NCI-H1930 (cell line): Measurements from ENCODE around the gene PLCL2.
"Not testable (repeated sequence)": the region's sequence is repeated elsewhere in the genome, so short reads cannot be mapped to it uniquely, and the experiment has no call there.

ENCODE experiments used
- DNase-seq, 2 experiments: peaks; one replicate each; lab custom pipeline; 2025; lab: John Stamatoyannopoulos, UW

The PLCL2 gene

DNA sequence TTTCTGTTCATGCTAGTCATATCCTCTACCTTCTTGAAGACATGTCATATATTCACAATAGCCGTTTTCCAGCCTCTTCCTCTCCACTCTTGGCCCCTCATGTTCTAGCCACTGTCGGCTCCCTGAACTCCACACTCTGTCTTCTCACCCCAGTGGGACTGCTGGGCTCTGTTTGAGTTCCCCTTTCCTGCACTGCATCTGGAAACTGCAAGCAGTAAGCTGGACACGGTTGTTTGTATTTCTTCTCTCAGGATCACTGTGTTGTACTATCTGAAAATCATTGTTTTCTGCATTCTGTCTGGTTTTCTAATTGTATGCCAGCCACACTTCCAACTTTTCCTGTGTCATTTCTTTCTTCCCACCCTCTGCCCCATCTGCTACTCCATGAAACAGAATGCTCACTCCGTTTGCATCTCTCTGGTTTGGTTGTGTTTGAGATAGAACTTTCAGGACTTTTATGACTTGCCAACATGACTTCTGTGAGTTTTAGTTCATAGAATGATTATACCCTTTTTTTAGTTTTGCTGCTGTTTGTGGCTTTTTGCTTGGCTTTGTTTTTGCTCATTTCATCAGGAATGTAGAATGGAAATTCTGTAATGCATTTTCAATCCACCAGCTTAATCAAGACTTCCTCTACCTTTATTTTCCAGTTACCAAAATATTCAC, 192.3 kb downstream of the PLCL2 start:
- DNase-seq: no peak

DNA sequence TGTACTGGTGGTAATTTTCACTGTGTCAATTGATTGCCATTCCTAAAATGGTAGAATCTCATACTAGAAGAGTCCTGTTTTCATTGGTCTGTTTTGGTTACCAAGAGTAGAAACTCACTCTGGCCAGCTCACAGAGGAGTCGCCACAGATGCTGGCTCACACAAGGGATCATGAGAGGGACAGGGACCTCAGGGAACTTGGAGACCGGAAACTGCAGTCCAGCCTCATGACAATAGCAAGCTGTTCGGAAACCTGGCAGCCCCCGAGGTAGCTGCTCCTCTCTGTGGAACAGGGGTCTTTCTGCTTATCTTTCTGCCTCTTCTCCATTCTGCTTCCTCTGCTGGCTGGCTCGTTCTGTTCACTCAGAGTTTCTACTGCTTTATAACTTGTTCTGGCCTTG, 192.9 kb downstream of the PLCL2 start:
- DNase-seq: no peak

DNA sequence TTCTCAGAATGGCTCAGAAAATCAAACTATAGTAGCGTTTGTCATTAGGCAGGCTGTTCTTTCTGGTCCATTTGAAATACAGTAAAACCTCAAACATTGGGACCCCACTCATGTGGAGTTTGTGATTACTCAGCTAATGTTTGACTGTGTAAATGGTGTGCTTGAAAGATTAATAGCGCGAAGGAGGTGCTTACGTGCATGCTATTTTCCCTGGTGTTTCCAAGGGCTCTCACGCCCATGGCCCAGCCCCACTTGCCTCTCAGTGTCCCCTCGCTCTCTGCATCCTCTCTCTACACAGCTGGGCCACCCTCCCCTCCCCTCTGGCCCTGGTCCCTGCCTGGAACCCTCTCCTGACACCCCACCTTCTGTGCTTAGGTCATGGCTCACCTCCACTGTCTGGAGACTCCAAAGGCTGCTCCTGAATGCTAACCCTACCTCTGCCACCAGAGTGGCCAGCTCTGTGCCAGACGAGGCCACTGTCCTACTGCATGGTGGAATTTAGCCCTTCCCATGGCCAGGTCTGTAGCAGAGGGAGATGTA, 194.2 kb downstream of the PLCL2 start:
- no peak for DNase-seq

DNA sequence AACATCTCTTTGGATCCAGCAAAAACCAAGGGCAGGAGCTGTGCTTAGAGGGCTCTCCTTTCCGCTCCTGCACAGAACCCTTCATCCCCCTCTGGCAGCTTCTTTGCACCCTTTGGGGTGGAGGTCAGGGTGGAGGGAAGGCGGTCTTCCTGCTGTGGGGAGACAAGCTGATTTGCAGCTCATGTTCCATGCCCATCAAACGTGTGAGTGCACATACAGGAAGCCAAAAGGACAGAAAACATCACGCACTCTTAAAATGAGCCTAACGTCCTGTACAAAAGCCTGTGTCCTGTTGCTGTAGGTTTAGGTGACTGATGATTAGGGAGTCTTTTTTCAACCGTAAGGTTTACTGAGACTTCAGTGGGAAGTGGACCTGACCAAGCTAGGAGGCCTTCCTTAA, 195.2 kb downstream of the PLCL2 start:
- no peak for DNase-seq

DNA sequence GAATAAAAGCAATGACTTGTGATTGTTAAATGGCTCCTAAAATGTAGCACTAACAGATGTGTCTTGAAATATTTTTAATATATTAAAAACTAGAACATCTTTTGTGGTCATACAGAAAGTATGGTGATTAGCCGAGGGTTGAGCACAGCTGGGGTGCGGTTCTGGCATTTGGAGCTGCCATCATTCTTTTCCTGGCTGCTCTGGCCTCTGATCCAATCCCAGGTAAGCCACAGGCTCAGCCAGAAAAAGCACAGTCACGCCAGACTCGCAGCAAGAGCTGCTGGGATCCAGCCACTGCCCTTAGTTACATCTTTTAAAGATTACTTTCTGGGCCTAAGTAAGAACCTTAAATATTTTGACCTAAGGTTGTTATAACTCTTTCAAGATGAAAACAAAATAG, 196.8 kb downstream of the PLCL2 start:
- DNase-seq: no peak

DNA sequence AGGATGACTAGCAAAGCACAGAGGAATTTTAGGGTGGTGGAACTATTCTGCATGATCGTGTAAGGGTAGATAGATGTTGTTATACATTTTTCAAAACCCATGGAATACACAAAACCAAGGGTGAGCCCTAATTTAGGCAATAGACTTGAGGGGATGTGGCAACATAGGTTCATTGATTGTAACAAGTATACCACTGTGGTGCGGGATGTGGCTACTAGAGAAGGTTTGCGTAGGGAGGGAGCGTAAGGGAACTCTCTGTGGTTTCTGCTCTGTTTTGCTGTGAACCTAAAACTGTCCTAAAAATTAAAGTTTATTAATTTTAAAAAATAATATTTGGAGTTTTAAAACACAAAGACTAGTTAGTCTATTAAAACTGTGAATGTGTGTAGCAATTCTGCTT, 202.8 kb downstream of the PLCL2 start:
- no peak for DNase-seq

DNA sequence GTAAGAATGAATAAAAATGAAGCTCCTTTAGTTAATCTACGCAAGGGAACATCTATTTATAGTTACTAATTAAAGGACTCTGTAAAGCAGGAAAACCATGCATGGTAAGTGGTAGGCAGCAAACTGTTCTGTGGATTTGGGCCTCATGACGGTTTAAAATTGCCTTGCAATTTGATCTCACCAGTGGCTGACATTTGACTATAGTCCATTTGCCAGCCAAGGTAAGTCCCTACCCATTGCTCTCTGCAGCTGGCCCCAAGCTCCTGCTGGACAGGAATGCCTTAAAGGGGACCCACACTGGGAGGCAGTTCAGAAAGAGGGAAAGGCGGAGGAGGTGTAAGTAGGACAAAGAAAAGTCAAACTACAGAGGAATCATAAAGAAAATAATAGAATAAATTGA, 203.3 kb downstream of the PLCL2 start:
- DNase-seq: no peak

DNA sequence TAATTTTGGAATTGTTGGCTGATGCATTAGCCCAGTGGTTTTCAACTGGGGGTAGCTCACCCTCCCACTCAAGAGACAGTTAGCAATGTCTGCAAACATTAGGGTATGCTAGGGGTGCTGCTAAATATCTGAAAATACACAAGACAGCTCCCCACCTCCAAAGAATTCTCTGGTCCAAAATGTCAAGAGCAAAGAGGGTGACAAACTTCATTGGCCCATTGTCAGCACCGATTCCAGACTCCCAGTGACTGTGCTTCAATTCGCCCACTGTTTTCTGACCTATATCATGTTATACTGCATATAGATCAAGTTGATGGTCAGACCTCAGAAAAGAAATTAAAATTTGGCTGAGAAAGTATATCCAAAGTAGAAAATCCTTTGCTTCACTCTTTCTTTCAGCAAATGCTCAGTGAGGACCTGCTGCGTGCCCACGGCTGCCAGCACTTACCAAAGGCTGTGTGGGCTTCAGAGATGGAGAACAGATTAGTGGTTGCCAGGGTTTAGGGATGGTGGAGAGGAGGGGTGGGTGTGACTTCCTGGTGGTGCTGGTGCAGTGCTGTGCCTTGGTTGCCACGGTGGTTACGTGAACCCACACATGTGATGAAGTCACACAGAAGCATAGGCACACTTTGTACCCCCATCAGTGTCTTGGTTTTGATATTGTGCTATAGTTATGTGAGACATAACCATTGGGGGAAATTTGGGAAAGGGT, 204.0 kb downstream of the PLCL2 start:
- no peak for DNase-seq

DNA sequence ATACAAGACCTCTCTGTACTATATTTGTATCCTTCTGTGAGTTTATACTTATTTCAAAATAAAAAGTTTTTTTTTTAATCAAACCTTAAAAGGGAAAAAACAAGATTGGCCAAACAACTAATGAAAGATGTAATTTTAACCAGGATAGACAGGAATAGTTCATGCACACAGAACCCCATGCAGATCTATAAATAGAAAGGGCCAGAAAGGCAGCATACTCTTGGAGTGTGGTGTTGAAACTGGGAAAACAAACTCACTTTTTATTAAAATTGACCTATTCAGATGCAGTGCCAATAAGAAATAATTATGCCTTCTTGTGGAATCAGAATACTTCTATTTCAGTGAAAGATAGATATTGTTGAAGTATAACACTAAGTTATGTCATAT, 204.6 kb downstream of the PLCL2 start:
- DNase-seq: no peak

DNA sequence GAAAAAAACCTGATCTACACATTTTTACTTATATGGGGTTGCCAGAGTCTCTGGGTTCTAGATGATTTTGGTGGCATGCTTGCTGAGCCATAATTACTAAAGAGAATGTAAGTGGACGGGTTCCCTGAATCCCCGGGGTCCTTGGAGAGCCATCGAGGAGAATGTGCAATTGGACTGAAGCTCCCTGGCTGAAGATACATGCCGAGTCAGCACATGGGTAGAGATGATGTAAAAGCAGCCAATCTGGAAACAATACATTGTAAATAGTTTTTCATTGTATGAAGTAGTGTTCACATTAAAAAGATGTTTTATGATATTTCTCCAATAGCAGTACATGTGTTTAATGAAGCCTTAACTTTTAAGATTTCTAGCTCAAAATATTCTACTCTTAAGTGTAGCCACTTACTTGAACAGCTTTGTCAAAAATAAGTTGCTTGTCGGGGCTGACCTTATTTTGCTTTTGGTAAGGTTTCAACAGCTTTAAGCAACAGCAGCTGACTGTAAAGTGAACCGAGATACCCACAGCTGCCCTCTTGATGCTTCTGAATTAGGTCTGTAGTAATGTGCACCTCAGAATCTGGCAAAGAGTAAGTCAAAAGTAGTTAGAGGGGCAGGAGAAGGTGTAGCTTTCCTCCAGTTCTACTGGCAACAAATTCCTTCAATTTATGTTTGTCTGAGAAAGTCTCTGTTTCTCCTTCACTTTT, 205.7 kb downstream of the PLCL2 start:
- DNase-seq: no peak

DNA sequence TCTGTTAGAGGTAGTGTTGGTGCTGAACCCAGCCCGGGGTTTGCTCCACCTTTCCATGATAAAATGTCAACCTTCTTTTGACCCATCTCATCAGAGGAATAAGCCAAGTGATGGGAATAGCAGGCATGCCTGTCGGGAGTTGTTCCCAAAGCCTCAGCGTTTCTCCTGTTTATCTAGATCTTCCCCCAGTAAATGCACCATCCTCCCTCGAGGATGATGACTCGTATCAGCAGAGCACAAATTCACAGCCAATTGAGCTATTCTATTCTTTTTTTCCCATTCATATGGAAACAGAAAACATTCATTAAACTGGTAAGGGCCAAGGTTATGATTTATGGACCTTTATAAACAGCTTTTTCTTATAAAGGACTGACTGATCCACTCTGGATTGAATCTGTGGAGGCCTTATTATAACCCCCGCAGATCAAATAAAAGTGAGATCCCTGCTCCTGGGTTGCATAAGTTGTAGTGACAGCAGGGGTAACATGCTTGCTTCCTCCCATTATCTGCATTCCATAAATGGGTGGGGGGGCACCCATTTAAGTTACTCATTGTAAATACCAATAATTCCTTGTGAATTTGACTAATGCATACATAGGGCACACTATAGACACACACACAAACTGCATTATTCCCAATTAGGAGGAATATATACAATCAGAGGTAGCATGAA, 207.3 kb downstream of the PLCL2 start:
- DNase-seq: no peak

DNA sequence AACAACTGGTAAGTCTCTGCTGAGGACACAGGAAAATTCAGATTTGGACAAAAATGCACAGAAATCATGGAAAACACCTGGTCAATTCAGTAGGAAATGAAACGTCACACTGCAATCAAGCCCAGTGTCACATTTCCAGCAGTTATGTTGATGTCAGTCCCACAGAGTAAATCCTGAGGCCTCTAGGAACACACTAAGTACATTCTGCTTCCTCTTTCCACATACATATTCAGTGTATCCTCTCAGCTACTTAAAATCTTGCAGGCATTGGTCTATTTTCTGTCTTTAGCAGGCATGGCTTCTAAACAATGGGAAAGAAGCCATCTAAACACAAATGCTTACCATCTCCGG, 207.8 kb downstream of the PLCL2 start:
- no peak for DNase-seq

DNA sequence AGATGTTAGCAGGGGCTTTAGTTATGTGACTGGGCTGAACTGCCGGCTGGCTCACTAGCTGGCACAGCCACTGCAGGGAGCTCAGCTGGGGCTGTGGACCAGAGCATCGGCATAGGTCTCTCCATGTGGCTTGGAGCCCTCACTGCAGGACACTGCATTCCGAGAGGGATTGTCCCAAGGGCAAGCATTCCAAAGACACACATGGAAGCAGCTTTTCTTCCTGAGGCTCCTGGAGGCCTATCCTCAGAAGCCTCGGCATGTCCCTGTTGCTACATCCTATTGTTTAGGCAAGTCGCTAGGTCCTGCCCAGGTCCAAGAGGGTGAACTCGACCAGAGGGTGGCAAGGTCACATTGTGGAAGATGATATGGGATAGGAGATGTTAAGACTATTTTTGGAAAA, 209.8 kb downstream of the PLCL2 start:
- DNase-seq: no peak

DNA sequence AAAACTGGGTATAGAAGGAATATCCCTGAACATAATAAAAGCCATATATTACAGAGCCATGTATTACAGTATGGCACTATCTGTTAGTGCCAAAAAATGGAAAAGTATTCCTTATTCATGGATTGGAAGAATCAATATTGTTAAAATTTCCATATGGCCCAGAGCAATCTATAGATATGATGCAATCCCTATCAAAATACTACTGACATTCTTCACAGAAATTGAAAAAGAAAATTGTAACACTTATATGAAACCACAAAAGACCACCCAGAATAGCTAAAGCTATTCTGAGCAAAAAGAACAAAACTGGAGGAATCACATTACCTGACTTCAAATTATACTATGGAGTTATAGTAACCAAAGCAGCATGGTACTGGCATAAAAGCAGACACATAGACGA, 218.8 kb downstream of the PLCL2 start:
- no peak for DNase-seq

DNA sequence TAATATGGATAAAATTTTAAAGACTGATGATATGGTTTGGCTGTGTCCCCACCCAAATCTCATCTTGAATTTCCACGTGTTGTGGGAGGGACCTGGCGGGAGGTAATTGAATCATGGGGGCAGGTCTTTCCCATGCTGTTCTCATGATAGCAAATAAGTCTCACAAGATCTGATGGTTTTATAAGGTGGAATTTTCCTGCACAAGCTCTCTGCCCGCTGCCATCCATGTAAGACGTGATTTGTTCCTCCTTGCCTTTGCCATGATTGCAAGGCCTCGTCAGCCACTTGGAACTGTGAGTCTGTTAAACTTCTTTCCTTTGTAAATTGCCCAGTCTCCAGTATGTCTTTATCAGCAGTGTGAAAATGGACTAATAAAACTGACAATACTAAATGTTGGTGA, 222.0 kb downstream of the PLCL2 start:
- not testable (repeated sequence) for DNase-seq

DNA sequence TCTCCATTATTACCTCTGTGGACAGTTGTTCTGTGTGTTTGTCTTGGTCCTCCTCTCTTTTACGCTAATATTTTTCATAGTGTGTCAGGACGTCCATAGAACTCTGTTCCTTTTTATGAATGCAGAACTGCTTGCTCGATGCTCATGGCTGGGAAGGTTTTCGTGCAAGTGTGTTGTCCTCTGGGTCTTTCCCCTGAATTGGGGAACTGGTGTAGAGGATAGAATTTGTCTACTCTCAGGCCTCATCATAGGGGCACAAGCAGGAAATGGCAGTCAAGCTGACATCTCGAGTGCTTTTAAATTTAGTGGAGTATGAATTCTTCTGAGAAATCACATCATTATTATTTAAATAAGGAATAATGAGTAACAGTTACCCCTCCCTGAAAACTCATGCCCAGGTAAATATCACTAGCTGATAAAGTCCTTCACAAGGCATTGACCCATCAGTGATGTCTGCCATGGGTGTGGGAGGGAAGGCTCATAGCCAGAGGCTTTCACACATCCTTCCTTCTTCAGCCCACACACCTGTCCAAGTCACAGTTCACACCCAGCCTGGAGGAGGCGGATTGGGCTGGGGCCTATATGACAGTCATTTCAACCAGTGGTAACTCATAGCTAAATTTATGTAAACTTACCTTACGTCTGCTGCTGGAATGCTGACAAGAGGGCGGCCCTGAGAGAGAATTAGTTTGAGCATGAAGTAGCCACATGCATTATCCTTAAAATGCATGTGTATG, 226.1 kb downstream of the PLCL2 start:
- DNase-seq: no peak

DNA sequence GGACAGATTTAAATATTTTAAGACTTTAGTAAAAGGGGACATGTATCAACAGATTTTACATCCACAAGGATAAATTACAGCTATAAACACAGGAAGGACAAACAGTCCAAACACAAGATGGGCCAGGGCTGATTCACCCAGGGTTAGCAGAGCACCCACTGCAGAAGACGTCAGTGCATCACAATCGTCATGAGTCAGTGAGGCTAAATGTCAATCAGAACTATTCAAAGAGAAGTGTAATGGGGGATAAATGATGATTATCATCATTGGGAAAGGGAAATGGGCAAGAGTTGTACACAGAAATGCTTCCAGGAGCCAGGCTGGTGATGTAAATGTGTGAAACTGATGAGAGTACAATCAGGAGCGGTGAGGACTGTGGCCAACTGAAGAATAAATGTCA, 226.8 kb downstream of the PLCL2 start:
- no peak for DNase-seq

DNA sequence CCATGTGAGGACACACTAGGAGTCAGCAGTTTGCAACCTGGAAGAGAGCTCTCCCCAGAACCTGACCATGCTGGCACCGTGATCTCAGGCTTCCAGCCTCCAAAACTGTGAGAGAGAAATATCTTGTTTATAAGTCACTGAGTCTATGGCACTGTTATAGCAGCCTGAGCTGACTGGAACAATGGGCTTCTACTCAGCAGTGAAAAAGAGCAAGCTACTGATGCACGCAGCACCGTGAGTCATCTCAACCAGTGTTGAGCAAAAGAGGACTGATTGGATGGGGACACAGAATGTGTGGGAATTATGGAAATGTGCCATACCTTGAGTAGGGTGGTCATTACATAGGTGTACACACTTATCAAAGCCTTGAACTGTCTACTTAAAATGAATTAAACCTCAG, 230.4 kb downstream of the PLCL2 start:
- DNase-seq: no peak

DNA sequence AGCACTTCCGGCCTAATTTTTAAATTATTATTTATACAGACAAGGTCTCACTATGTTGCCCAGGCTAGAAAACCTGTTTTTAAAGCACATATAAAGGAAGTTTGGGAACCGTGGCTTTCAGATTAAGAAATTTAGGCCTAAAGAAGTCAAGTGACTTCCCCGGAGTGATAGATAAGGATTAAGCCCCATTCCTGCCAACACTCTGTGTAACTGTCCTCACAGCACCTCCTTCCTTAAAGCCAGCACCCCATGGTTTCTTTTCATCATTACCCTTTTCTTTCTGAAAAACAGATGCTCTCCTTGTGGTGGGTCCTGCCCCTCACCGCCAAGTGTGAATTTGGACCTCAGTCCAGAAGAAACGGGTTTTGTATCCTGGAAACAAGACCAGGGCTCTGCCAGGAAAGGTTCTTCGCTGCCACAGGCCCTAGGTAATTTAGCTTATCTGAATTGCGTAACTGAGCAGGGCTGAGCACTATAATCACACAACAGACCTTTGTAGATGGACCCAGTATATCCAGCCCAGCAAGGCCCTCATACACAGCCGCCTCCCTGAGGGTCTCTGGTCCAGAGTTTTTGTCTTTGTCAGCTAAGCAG, 231.3 kb downstream of the PLCL2 start:
- no peak for DNase-seq

DNA sequence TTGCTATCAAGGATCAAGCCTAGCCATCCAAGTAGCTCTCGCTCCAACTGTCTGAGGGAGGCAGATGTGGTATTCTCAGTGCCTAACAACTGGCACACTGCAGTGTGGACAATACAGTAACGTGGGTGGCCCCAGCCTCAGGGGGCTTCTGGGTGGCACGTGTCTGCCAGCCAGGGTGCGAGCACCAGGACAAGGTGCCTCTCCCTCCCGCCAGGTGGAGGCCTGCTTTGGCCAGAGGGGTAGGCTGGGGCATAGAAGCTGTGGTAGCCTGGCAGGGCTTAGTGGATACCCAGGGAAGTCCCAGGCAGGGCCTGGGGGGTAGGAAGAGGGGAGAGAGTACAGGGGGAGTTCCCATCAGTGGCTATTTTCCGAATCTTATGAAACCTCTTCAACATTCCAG, 234.0 kb downstream of the PLCL2 start:
- DNase-seq: no peak

DNA sequence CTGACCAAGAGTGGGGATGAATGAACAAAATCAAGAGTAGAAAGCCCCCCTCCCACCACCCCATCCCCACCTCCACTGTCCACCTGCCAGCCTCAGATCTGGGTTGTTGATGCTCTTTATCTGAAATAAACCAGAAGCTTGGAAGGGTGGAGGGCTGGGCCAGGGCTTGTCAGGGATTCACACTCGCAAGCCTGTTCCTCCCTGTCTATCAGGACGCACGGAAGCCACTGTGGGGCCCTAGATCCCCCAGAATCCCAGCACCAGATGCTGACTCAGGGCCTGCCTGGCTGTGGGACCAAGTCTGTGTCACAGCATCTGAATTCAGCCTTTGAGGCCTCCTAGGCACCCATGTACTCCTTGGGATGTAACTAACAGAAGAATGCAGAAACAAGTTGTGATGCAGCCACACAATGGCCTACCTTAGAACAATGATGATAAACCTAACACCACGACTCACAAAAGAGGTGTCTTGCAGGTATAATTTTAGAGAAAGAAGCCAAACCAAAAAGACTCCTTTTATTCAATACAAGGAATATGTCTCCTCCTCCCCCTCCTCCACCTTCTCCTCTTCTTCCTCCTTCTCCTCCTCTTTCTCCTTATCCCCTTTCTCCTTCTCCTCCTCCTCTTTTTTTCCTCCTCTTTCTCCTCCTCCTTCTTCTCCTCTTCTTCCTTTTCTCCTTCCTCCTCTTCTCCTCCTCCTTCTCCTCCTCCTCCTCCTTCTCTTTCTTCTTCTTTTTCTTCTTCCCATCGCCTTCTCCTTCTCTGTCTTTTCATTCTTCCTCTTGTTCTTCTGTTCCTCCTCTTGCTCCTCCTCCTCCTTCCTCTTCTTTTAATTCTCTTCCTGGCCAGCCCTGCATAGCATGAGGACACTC, 234.7 kb downstream of the PLCL2 start:
- no peak for DNase-seq
